Body of pancreas (tissue), 4 donors: Measurements from ENCODE around the gene S100A12.

ENCODE experiments used
- CTCF ChIP-seq, 7 experiments: fragments of 450-650 bp in 4 of 7; fragments of 200-600 bp in 3 of 7; sonication (generic) in 3 of 7; IDR thresholded peaks; one replicate each; pipeline ENCODE4 v1.5.1; 2016 to 2019; ENCODE audit warnings: antibody characterized with exemption in 7 of 7
- POLR2A ChIP-seq, 3 donors: fragments of 450-650 bp; IDR thresholded peaks; one replicate each; pipeline ENCODE4 v1.6.1; 2016; ENCODE audit warnings: antibody characterized with exemption in 3 of 3, mild to moderate bottlenecking in 2 of 3

DNA sequence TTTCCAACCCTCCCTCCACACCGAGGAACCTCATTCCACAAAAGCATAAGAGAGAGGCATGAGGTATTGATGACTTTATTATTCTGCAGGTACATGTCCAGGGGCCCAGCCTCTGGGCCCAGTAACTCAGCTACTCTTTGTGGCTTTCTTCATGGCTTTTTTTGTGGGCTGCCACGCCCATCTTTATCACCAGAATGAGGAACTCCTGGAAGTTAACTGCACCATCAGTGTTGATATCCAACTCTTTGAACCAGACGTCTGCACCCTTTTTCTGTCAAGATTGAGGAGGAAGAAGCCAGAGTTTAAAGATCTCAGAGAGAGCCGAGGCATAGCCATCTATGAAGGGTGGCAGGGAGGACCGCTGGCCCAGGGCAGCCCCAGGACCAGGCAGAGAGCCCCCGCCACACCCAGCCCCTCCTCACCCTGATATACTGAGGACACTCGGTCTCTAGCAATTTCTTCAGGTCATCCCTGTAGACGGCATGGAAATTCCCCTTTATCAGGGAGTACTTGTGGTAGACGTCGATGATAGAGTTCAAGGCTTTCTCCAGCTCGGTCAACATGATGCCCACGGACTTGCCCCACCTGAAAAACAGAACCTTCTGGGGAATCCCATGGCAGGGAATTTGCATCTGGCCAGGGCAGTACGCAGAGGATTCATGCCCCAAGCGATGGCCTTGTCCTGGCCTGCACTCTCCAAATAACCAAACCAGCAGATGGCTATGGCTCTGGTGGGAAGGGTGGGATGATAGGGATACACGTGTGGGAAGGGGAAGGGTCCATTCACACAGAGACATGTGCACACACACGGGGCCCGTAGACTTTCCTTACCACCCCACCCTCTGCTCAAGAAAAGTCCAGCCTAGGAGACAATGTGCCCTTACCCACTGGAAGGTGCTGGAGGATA is 14.8 kb upstream of the S100A12 start:
- TF ChIP-seq POLR2A (IDR thresholded peaks at IDR 0.05) (no peak), CTCF (IDR thresholded peaks at IDR 0.05) (no peak)
